ENCODE data around the gene NOL11.
A peak's percentile ranks its signal among the peaks of the same experiment; 100 is the strongest.

The NOL11 gene

DNA sequence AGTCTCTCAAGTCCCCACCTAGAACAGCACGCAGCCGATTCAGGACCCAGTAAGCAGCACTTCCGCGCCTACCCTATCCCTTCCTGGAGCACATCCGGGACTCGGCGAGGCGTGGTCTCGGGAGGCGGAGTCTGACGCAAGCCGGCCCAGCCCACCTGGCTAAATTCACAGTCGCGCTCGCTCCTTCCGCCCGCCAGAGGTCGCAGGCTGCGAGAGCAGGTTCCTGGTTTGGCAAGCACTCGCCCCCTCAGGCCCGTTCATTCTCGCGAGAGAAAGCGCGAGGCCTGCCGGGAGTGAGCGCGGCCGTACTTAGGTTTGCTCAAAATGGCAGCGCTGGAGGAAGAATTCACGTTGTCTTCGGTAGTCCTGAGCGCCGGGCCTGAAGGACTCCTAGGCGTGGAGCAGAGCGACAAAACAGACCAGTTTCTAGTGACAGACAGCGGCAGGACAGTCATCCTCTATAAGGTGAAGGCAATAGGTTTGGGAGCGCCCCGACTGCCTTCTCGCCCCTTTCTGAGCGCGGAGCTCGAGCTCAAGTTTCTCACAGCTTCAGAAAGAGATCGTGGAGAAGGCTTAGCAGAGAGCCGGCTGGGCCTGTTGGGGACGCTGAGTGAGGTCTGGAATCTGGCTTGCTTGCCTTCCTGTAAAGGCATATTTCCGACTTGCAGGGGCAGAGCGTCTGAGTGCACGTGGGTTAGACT is at the start of gene NOL11:
Gene NOL11 (plus strand): TSS at position 313 of the 701 bp plus-strand sequence. CDS start 12 bp downstream, at position 325.
- Mint-ChIP-seq H3K4me1 (peaks cover 35% of the 10 kb centered on the region), H3K4me3 (peak within 1 kb of the TSS; percentile 99), H3K9me3 (peaks cover 14% of the 10 kb centered on the region), H3K27me3 (ENCODE audit: low read depth, poor library complexity) (peaks cover 4% of the 10 kb centered on the region), H3K27ac (peak within 1 kb of the TSS; percentile 100), H3K36me3 (ENCODE audit: low read depth) (peaks cover 26% of the 10 kb centered on the region)
- TF ChIP-seq, protein P1, sequence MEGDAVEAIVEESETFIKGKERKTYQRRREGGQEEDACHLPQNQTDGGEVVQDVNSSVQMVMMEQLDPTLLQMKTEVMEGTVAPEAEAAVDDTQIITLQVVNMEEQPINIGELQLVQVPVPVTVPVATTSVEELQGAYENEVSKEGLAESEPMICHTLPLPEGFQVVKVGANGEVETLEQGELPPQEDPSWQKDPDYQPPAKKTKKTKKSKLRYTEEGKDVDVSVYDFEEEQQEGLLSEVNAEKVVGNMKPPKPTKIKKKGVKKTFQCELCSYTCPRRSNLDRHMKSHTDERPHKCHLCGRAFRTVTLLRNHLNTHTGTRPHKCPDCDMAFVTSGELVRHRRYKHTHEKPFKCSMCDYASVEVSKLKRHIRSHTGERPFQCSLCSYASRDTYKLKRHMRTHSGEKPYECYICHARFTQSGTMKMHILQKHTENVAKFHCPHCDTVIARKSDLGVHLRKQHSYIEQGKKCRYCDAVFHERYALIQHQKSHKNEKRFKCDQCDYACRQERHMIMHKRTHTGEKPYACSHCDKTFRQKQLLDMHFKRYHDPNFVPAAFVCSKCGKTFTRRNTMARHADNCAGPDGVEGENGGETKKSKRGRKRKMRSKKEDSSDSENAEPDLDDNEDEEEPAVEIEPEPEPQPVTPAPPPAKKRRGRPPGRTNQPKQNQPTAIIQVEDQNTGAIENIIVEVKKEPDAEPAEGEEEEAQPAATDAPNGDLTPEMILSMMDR (IDR thresholded peaks at IDR 0.05) = peak; percentile 81
- DNase-seq = peak; percentile 99

DNA sequence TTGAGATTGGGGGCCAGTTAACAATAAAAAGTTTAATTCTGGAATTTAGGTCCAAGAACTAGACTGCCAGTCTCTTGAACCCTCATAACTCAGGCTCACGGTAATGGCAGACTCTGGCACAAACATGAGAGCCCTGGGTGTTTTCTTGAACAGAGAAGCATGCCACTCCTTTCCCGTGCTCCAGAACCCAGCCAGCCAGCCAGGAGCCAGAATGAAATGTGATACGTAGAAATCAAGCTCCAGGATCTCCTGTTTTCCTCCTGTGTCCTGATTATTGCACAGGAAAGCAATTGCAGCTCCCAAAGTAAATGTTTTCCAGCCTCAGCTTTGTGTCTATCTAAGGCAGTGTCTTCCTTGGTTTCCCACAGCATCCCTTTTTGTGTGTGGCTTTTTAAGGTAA is 46.2 kb upstream of the NOL11 start:
- Mint-ChIP-seq H3K27me3 (ENCODE audit: low read depth, poor library complexity) (peaks cover 2% of the 10 kb centered on the region), H3K9me3 (no peaks in the 10 kb centered on the region)
- DNase-seq = peak; percentile 15

DNA sequence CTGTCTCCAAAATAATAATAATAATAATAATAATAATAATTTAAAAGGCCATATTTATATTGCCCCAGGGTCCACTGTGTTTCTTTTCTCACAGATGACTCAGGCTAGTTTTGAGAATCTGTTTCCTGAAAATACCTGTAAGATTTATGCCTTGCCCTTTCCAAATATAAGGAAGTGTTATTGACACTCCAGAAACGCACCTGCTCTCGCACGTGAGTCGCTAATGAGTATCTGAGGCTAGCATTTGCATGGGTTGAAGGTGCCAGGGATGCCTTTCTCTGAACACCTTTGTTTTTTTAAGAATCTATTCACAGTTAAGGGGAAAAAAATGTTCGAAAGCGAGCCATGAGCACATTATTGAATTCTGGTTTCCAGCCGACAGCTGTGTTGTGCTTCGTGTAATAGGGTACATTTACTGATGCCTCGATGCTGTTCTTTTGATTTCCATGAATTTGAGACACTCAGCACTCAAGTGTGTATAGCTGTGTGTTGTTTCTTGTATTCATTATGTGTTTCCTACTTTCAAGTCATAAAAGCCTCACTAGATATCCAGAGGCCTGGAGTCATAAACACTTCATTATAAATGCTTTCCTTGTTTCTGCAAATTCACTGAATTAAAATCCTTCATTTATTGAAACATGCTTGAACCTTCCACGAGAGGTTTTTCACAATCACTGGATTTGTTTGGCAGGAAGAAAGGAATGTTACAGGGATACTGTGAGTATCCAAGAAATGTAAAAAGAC is 45.0 kb upstream of the NOL11 start:
- no peak overlapping the region for H3K4me3 Mint-ChIP-seq
- peaks cover 36% of the 10 kb centered on the region for H3K4me1 Mint-ChIP-seq
- no peaks in the 10 kb centered on the region for H3K27me3 Mint-ChIP-seq (ENCODE audit: low read depth, poor library complexity)
- DNase-seq = no peak
- no peak overlapping the region for H3K27ac Mint-ChIP-seq
- H3K36me3 Mint-ChIP-seq (ENCODE audit: low read depth) = peaks cover 5% of the 10 kb centered on the region
- TF ChIP-seq, protein P1 (IDR thresholded peaks at IDR 0.05) = no peak
- H3K9me3 Mint-ChIP-seq = no peaks in the 10 kb centered on the region

More for the DNA sequence above, 46.2 kb upstream of the NOL11 start:
- H3K4me1 Mint-ChIP-seq = peaks cover 28% of the 10 kb centered on the region
- H3K36me3 Mint-ChIP-seq (ENCODE audit: low read depth) = peaks cover 5% of the 10 kb centered on the region
- no peak overlapping the region for H3K4me3 Mint-ChIP-seq
- TF ChIP-seq, protein P1 (IDR thresholded peaks at IDR 0.05) = no peak
- H3K27ac Mint-ChIP-seq = peak overlapping the region; percentile 80

DNA sequence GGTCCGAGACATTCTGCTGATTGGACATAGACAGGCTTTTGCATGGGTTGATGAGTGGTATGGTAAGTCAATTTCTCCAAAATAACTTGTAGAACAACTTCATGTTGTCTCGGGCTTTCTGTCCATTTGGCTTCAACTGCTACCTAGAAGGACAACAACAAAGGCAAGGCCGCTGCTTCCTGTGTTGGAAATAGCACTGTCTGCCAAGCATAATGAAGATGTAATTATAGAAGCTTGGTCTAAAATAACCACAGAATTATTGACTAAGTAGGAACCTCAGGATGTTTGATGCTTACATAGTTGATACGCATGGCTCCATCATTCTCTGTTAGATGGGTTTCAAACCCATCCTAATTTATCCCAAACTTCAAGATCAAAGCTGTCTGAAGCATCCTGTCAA is 42.3 kb upstream of the NOL11 start:
- H3K27me3 Mint-ChIP-seq (ENCODE audit: low read depth, poor library complexity) = no peaks in the 10 kb centered on the region
- no peak for DNase-seq
- H3K9me3 Mint-ChIP-seq = no peaks in the 10 kb centered on the region
- TF ChIP-seq, protein P1 (IDR thresholded peaks at IDR 0.05) = no peak
- H3K4me1 Mint-ChIP-seq = peaks cover 43% of the 10 kb centered on the region
- peaks cover 4% of the 10 kb centered on the region for H3K36me3 Mint-ChIP-seq (ENCODE audit: low read depth)
- H3K4me3 Mint-ChIP-seq = no peak overlapping the region
- no peak overlapping the region for H3K27ac Mint-ChIP-seq

DNA sequence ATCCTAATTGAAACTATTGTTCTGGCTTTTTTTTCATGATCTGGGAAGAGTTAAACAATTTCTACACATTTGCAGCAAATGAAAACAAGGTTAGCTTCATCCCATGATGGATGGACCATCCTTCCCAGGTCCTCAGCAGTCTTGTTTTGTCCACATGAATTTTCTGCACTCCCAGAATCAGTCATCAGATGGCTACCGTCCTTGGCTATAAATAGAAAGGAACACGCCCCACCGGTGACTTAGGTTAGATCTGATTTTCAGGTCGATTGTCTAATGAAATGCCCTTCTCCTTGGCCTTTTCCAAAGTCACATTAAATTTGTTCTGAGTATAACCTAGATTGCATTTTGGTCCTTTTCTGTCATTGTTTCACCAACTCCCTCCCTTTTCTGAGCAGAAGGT is 41.4 kb upstream of the NOL11 start:
- Mint-ChIP-seq H3K27ac (no peak overlapping the region), H3K27me3 (ENCODE audit: low read depth, poor library complexity) (no peaks in the 10 kb centered on the region), H3K36me3 (ENCODE audit: low read depth) (peaks cover 4% of the 10 kb centered on the region), H3K9me3 (no peaks in the 10 kb centered on the region), H3K4me1 (peaks cover 43% of the 10 kb centered on the region), H3K4me3 (no peak overlapping the region)
- no peak for DNase-seq
- TF ChIP-seq, protein P1 (IDR thresholded peaks at IDR 0.05) = no peak

Measured in nephron progenitor cell (in vitro differentiated cells).